ENCODE data around the gene NCBP1. TPM values are rescaled to one million over a fixed set of nuclear protein-coding genes. Genes with fewer than 3 reads are reported as not detected.

The NCBP1 gene
- total and polyA plus RNA-seq, 9 of the 15 experiments (the other 6 are each of a cell fraction or from before 2014, with no cell fraction given), result 29.4 to 69.7 (median 57.5) TPM

GRCh38 chr9:97632985-97633858, at the start of gene NCBP1, which contains the start of gene TSTD2 (continued):
- TF ChIP-seq CREB5 (CRISPR knock-in tag; IDR thresholded peaks at IDR 0.05) (no peak), RNF219 (CRISPR knock-in tag; IDR thresholded peaks at IDR 0.05) (no peak), CXXC5 (CRISPR knock-in tag; IDR thresholded peaks at IDR 0.05) (peak; percentile 98), E2F4 (CRISPR knock-in tag; IDR thresholded peaks at IDR 0.05; ENCODE audit: low read depth) (no peak), TRIM25 (IDR thresholded peaks at IDR 0.05; ENCODE audit: borderline replicate concordance) (no peak), MITF (IDR thresholded peaks at IDR 0.05) (no peak), CHD1 (IDR thresholded peaks at IDR 0.05; ENCODE audit: low read length) (no peak), ZNF717 (CRISPR knock-in tag; IDR thresholded peaks at IDR 0.05) (no peak)
